ENCODE results near the gene LOC128125822.

Gene LOC128125822

DNA sequence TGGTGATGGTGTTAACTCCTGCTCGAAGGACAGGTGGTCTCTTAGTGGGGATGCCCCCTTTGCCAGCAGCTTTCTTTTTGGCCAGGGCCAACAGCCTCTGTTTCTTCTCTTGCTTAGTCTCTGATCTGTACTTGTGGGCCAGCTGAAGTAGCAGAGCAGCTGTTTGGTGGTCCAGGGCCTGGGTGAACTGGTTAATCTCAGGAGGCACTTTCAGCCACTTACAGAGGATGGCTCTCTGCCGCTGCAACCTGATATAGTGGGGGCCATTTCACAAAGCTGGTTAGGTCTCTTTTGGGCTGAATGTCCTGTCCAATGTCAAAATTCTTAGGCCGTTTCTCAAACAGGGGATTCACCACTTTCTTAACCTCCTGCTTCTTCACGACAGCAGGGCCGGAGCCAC lies 23.2 kb upstream of the LOC128125822 start:
- no peak overlapping the region for H2AFZ ChIP-seq
- ChIA-PET POLR2A (ENCODE audit: unreplicated experiment) (no interaction called here), CTCF (interaction anchor here (0.6 kb wide), 1 partner anchor 107 kb away, joined by 3 read pairs; no protein-coding TSS in a partner anchor)
- no peaks in the 10 kb centered on the region for H3K9me3 ChIP-seq (ENCODE audit: insufficient read depth, low read depth)
- no peaks in the 10 kb centered on the region for H3K79me2 ChIP-seq (ENCODE audit: low read depth)
- H3K4me2 ChIP-seq, result no peak overlapping the region
- H3K4me3 ChIP-seq, result no peak overlapping the region
- no peak for TF ChIP-seq EZH2 (IDR thresholded peaks at IDR 0.05; ENCODE audit: low read depth)
- TF ChIP-seq, protein P1, sequence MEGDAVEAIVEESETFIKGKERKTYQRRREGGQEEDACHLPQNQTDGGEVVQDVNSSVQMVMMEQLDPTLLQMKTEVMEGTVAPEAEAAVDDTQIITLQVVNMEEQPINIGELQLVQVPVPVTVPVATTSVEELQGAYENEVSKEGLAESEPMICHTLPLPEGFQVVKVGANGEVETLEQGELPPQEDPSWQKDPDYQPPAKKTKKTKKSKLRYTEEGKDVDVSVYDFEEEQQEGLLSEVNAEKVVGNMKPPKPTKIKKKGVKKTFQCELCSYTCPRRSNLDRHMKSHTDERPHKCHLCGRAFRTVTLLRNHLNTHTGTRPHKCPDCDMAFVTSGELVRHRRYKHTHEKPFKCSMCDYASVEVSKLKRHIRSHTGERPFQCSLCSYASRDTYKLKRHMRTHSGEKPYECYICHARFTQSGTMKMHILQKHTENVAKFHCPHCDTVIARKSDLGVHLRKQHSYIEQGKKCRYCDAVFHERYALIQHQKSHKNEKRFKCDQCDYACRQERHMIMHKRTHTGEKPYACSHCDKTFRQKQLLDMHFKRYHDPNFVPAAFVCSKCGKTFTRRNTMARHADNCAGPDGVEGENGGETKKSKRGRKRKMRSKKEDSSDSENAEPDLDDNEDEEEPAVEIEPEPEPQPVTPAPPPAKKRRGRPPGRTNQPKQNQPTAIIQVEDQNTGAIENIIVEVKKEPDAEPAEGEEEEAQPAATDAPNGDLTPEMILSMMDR (conservative IDR thresholded peaks at IDR 0.05), result no peak
- BruUV-seq (replicated peaks), result no TSS peak
- H3K27me3 ChIP-seq (ENCODE audit: insufficient read depth, low read depth), result no peaks in the 10 kb centered on the region
- H4K20me1 ChIP-seq (ENCODE audit: insufficient read depth), result no peaks in the 10 kb centered on the region
- H3K27ac ChIP-seq, result no peak overlapping the region
- no peaks in the 10 kb centered on the region for H3F3A ChIP-seq (ENCODE audit: insufficient read depth, low read depth)
- no peaks in the 10 kb centered on the region for H3K9me2 ChIP-seq (ENCODE audit: insufficient read depth)
- DNase-seq, result no peak
- no peaks in the 10 kb centered on the region for H3K36me3 ChIP-seq (ENCODE audit: low read depth)
- no peaks in the 10 kb centered on the region for H3K4me1 ChIP-seq (replicated peaks; ENCODE audit: insufficient read depth)
- intact Hi-C loops (cut with micrococcal nuclease; ENCODE audit: unreplicated experiment), result no loop called here

DNA sequence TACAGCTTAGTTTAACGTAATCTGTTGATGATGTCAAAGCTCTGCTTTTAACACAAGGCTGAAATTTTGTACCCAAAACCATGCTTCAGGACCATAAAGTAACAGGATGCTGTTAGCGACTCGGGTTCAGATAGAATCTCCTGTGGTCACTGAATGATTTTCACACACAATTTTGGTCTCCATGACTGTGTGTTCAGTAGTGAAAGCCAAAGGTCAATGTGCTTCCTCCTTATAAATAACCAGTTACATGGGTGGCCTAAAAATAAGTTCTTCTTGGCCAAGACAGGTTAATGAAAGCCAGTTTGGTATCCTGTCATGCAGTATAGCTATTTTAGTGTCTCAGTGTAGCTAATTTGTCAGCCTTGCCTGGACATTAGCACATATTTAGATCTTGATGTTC lies 19.1 kb upstream of the LOC128125822 start:
- H3K9me2 ChIP-seq (ENCODE audit: insufficient read depth), result no peaks in the 10 kb centered on the region
- H3K27ac ChIP-seq, result no peak overlapping the region
- H4K20me1 ChIP-seq (ENCODE audit: insufficient read depth), result no peaks in the 10 kb centered on the region
- peaks cover 10% of the 10 kb centered on the region for H3K4me1 ChIP-seq (replicated peaks; ENCODE audit: insufficient read depth)
- H3K4me2 ChIP-seq, result no peak overlapping the region
- POLR2A ChIA-PET (ENCODE audit: unreplicated experiment), result no interaction called here
- no peaks in the 10 kb centered on the region for H3K36me3 ChIP-seq (ENCODE audit: low read depth)
- DNase-seq, result no peak
- intact Hi-C loops (cut with micrococcal nuclease; ENCODE audit: unreplicated experiment), result no loop called here
- no peaks in the 10 kb centered on the region for H3K27me3 ChIP-seq (ENCODE audit: insufficient read depth, low read depth)
- CTCF ChIA-PET, result interaction anchor here (0.6 kb wide), 1 partner anchor 72 kb away, joined by 5 read pairs; no protein-coding TSS in a partner anchor
- H3K9me3 ChIP-seq (ENCODE audit: insufficient read depth, low read depth), result no peaks in the 10 kb centered on the region
- no peak for TF ChIP-seq EZH2 (IDR thresholded peaks at IDR 0.05; ENCODE audit: low read depth)
- TF ChIP-seq, protein P1 (conservative IDR thresholded peaks at IDR 0.05), result no peak
- no peak overlapping the region for H2AFZ ChIP-seq
- H3F3A ChIP-seq (ENCODE audit: insufficient read depth, low read depth), result no peaks in the 10 kb centered on the region
- H3K79me2 ChIP-seq (ENCODE audit: low read depth), result no peaks in the 10 kb centered on the region
- no peak overlapping the region for H3K4me3 ChIP-seq
- no TSS peak for BruUV-seq (replicated peaks)

DNA sequence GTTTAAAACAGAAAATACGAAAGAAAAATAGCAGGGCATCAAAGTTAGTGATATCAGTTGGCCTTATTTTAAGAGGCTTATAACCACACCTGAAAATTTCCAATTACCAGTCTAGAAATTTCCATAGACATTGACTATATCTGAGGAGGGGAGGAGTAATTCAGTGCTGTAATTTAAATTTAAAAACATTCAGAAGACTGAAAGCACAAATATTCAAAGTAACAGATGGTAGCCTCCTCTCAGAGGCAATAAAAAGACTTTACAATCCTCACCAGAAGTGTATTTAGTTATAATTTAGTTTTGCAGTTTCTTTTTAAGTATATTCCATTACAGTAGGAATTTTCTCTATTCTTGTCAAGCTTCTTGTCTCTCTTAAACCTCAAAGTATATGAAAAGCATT lies 18.4 kb upstream of the LOC128125822 start:
- Histone ChIP-seq H3K4me2 (no peak overlapping the region), H3K27me3 (ENCODE audit: insufficient read depth, low read depth) (no peaks in the 10 kb centered on the region), H4K20me1 (ENCODE audit: insufficient read depth) (no peaks in the 10 kb centered on the region), H3K4me3 (no peak overlapping the region), H3K9me3 (ENCODE audit: insufficient read depth, low read depth) (no peaks in the 10 kb centered on the region), H3K9me2 (ENCODE audit: insufficient read depth) (no peaks in the 10 kb centered on the region), H2AFZ (no peak overlapping the region), H3K4me1 (replicated peaks; ENCODE audit: insufficient read depth) (peaks cover 10% of the 10 kb centered on the region), H3K36me3 (ENCODE audit: low read depth) (no peaks in the 10 kb centered on the region), H3F3A (ENCODE audit: insufficient read depth, low read depth) (no peaks in the 10 kb centered on the region), H3K27ac (no peak overlapping the region), H3K79me2 (ENCODE audit: low read depth) (no peaks in the 10 kb centered on the region)
- TF ChIP-seq, protein P1 (conservative IDR thresholded peaks at IDR 0.05), result no peak
- TF ChIP-seq EZH2 (IDR thresholded peaks at IDR 0.05; ENCODE audit: low read depth), result no peak
- DNase-seq, result no peak
- intact Hi-C loops (cut with micrococcal nuclease; ENCODE audit: unreplicated experiment), result no loop called here
- POLR2A ChIA-PET (ENCODE audit: unreplicated experiment), result no interaction called here
- BruUV-seq (replicated peaks), result no TSS peak
- CTCF ChIA-PET, result no interaction called here
